ENCODE measurements around the gene RBBP7. TPM values are rescaled to one million over a fixed set of nuclear protein-coding genes. Genes with fewer than 3 reads are reported as not detected.
A peak's percentile ranks its signal among the peaks of the same experiment; 100 is the strongest.

Gene RBBP7
- total and polyA plus RNA-seq, 11 donors: 88.7 to 124 (median 107) TPM

- peaks cover 0 to 6% (median 0%) of the 10 kb centered on the region in 12 donors for H3K4me1 ChIP-seq
- no peaks in the 10 kb centered on the region for H3K36me3 ChIP-seq
- intact Hi-C loops (cut with DNase I): loop anchor here (1.0 to 10.0 kb wide), 7 partner anchors 46 to 164 kb away; no protein-coding TSS in a partner anchor
- DNase-seq (peak; percentile 38 to 75 (median 53)), ATAC-seq (peak; percentile 70 to 86 (median 78))
- H3K9me3 ChIP-seq: no peaks in the 10 kb centered on the region
- peak overlapping the region in 11 of 12 donors; percentile 4 to 74 (median 54) for H3K27ac ChIP-seq
- H3K4me3 ChIP-seq: peak overlapping the region in 11 of 12 donors; percentile 32 to 61 (median 49)
- TF ChIP-seq CTCF (IDR thresholded peaks at IDR 0.05): peak in 10 of 12 donors; percentile 30 to 65 (median 56)
- no peak for TF ChIP-seq POLR2A (IDR thresholded peaks at IDR 0.05)
- 0 to 22% (median 7%) methylated on average over 27 of the region's 27 CpGs for WGBS, 4 donors
- H3K27me3 ChIP-seq: peaks cover 0 to 71% (median 0%) of the 10 kb centered on the region in 9 donors
These were observed 12.7 kb upstream of the RBBP7 start for GRCh38 chrX:16882702-16883486.

- Histone ChIP-seq H3K9me3 (no peaks in the 10 kb centered on the region), H3K36me3 (no peaks in the 10 kb centered on the region), H3K27ac (no peak overlapping the region), H3K4me1 (peaks cover 0 to 6% (median 0%) of the 10 kb centered on the region in 12 donors), H3K4me3 (peak overlapping the region in 11 of 12 donors; percentile 32 to 61 (median 49)), H3K27me3 (peaks cover 0 to 68% (median 0%) of the 10 kb centered on the region in 9 donors)
- 2 to 23% (median 13%) methylated on average over 7 of the region's 7 CpGs for WGBS, 4 donors
- DNase-seq: peak in 2 of 5 donors; percentile 12 to 40
- TF ChIP-seq CTCF (IDR thresholded peaks at IDR 0.05) (no peak), POLR2A (IDR thresholded peaks at IDR 0.05) (no peak)
- ATAC-seq: peak; percentile 50 to 63 (median 60)
- intact Hi-C loops (cut with DNase I): loop anchor here in 9 of 10 donors (2.0 to 10.0 kb wide), 6 partner anchors 45 to 165 kb away; no protein-coding TSS in a partner anchor
These were observed 12.0 kb upstream of the RBBP7 start for GRCh38 chrX:16882169-16882568.

GRCh38 chrX:16876696-16877095, 6.5 kb upstream of the RBBP7 start:
- TF ChIP-seq POLR2A (IDR thresholded peaks at IDR 0.05): no peak
- TF ChIP-seq CTCF (IDR thresholded peaks at IDR 0.05): no peak
- H3K4me3 ChIP-seq: no peak overlapping the region
- no peaks in the 10 kb centered on the region for H3K9me3 ChIP-seq
- DNase-seq (no peak), ATAC-seq (no peak)
- peaks cover 0 to 75% (median 0%) of the 10 kb centered on the region in 9 donors for H3K27me3 ChIP-seq
- peaks cover 0 to 1% (median 0%) of the 10 kb centered on the region in 12 donors for H3K4me1 ChIP-seq
- no peaks in the 10 kb centered on the region for H3K36me3 ChIP-seq
- 6 to 37% (median 24%) methylated on average over 1 of the region's 1 CpG for WGBS, 4 donors
- H3K27ac ChIP-seq: no peak overlapping the region
- intact Hi-C loops (cut with DNase I): no loop called here

GRCh38 chrX:16874458-16875095, 4.4 kb upstream of the RBBP7 start:
- no peak overlapping the region for H3K27ac ChIP-seq
- H3K4me3 ChIP-seq: no peak overlapping the region
- intact Hi-C loops (cut with DNase I): loop anchor here in 1 of 10 donors (5.0 kb wide), 1 partner anchor 87 kb away; the partner anchor contains the start of gene TXLNG
- TF ChIP-seq CTCF (IDR thresholded peaks at IDR 0.05) (no peak), POLR2A (IDR thresholded peaks at IDR 0.05) (no peak)
- DNase-seq (no peak), ATAC-seq (no peak)
- peaks cover 0 to 14% (median 5%) of the 10 kb centered on the region in 12 donors for H3K4me1 ChIP-seq
- no peaks in the 10 kb centered on the region for H3K9me3 ChIP-seq
- 68 to 89% (median 81%) methylated on average over 5 of the region's 5 CpGs for WGBS, 4 donors
- H3K27me3 ChIP-seq: peaks cover 0 to 68% (median 0%) of the 10 kb centered on the region in 9 donors
- H3K36me3 ChIP-seq: no peaks in the 10 kb centered on the region
